GM19035 (cell line): Measurements from ENCODE around the gene CXorf49B.
"Not testable (repeated sequence)": the region's sequence is repeated elsewhere in the genome, so short reads cannot be mapped to it uniquely, and the experiment has no call there.

ENCODE experiments used
- ATAC-seq: cut with Tn5 transposase; IDR thresholded peaks from one replicate; pipeline ENCODE4 v1.9.1; 2021; ENCODE audit not compliant: unreplicated experiment

CXorf49B gene

GRCh38 chrX:71763049-71763448 lies at the start of gene CXorf49B:
TSS of gene CXorf49B (plus strand) at chrX:71763349. CDS start at chrX:71763424, 75 bp downstream.
- not testable (repeated sequence) for ATAC-seq

- ATAC-seq: not testable (repeated sequence)
Measured at GRCh38 chrX:71714064-71714463, 49.1 kb upstream of the CXorf49B start.

- not testable (repeated sequence) for ATAC-seq
Measured at GRCh38 chrX:71715551-71715950, 47.6 kb upstream of the CXorf49B start.

GRCh38 chrX:71716323-71716722 lies 46.8 kb upstream of the CXorf49B start:
- ATAC-seq: not testable (repeated sequence)

GRCh38 chrX:71718185-71718584 lies 45.0 kb upstream of the CXorf49B start, which contains the start of gene CXorf49:
TSS of gene CXorf49 (minus strand) at chrX:71718285. CDS start at chrX:71718151, 134 bp downstream.
- ATAC-seq: not testable (repeated sequence)

- not testable (repeated sequence) for ATAC-seq
Measured at GRCh38 chrX:71719195-71719594, 44.0 kb upstream of the CXorf49B start.

GRCh38 chrX:71720289-71720886 lies 42.8 kb upstream of the CXorf49B start:
- ATAC-seq: not testable (repeated sequence)

- not testable (repeated sequence) for ATAC-seq
Measured at GRCh38 chrX:71760688-71761281, 2.4 kb upstream of the CXorf49B start.

GRCh38 chrX:71764832-71765231 lies 1.7 kb downstream of the CXorf49B start:
- ATAC-seq: not testable (repeated sequence)

- not testable (repeated sequence) for ATAC-seq
Measured at GRCh38 chrX:71765613-71766012, 2.5 kb downstream of the CXorf49B start.

GRCh38 chrX:71767134-71767533 lies 4.0 kb downstream of the CXorf49B start:
- ATAC-seq: not testable (repeated sequence)

GRCh38 chrX:71778322-71778721 lies 15.2 kb downstream of the CXorf49B start:
- ATAC-seq: not testable (repeated sequence)

GRCh38 chrX:71782225-71782949 lies 19.2 kb downstream of the CXorf49B start:
- not testable (repeated sequence) for ATAC-seq

GRCh38 chrX:71782950-71783299 lies 19.8 kb downstream of the CXorf49B start:
- ATAC-seq: not testable (repeated sequence)

GRCh38 chrX:71783569-71784347 lies 20.6 kb downstream of the CXorf49B start:
- ATAC-seq: peak; percentile 53

GRCh38 chrX:71784348-71784983 lies 21.3 kb downstream of the CXorf49B start:
- peak; percentile 61 for ATAC-seq

- not testable (repeated sequence) for ATAC-seq
Measured at GRCh38 chrX:71806450-71806849, 43.3 kb downstream of the CXorf49B start.

- ATAC-seq: no peak
Measured at GRCh38 chrX:71809886-71810285, 46.7 kb downstream of the CXorf49B start.

GRCh38 chrX:71814123-71814912 lies 51.2 kb downstream of the CXorf49B start:
- ATAC-seq: no peak
